ENCODE data around the gene MLLT10. TPM values are rescaled to one million over a fixed set of nuclear protein-coding genes. Genes with fewer than 3 reads are reported as not detected.
"Not testable (repeated sequence)": the region's sequence is repeated elsewhere in the genome, so short reads cannot be mapped to it uniquely, and the experiment has no call there.

MLLT10 gene
- total RNA-seq, 1 donor from 2014 or later: 39.0 TPM

DNA sequence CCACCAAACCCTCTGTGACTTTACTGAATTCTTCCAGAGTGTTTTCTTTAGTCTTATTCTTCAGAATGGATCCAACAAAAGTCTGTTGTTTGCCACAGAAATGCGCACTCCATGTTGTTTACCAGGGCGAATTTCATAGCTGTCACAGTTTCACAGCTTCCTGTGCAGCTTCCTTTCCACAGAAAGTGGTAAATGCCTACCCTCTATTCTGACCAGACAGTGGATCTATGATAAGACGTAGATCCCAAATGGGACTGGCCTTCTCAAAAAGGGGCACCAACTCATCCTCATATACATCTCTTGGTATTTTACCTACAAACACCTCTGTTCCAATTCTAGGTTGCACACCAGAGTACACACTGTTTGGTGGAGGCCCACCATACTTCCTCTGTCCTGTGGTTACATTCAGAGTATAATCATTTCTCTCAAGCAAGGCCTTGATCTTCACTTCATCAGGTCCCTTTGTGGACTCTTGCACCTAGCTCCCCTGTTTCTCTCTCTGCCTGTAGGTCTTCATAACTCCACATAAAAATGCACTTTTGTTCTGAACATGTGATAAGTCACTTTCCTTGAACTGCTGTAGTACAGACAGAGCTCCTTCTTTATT lies 91.7 kb downstream of the MLLT10 start:
- TF ChIP-seq, protein P1, sequence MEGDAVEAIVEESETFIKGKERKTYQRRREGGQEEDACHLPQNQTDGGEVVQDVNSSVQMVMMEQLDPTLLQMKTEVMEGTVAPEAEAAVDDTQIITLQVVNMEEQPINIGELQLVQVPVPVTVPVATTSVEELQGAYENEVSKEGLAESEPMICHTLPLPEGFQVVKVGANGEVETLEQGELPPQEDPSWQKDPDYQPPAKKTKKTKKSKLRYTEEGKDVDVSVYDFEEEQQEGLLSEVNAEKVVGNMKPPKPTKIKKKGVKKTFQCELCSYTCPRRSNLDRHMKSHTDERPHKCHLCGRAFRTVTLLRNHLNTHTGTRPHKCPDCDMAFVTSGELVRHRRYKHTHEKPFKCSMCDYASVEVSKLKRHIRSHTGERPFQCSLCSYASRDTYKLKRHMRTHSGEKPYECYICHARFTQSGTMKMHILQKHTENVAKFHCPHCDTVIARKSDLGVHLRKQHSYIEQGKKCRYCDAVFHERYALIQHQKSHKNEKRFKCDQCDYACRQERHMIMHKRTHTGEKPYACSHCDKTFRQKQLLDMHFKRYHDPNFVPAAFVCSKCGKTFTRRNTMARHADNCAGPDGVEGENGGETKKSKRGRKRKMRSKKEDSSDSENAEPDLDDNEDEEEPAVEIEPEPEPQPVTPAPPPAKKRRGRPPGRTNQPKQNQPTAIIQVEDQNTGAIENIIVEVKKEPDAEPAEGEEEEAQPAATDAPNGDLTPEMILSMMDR (IDR thresholded peaks at IDR 0.05): no peak
- Mint-ChIP-seq H3K4me1 (ENCODE audit: low read depth) (peaks cover 8% of the 10 kb centered on the region), H3K27me3 (ENCODE audit: low read depth) (no peaks in the 10 kb centered on the region), H3K4me3 (ENCODE audit: unreplicated experiment) (no peak overlapping the region), H3K9me3 (ENCODE audit: low read depth) (no peaks in the 10 kb centered on the region), H3K36me3 (ENCODE audit: low read depth) (peaks cover 12% of the 10 kb centered on the region), H3K27ac (ENCODE audit: unreplicated experiment) (no peak overlapping the region)
- DNase-seq (ENCODE audit: low spot score): no peak

DNA sequence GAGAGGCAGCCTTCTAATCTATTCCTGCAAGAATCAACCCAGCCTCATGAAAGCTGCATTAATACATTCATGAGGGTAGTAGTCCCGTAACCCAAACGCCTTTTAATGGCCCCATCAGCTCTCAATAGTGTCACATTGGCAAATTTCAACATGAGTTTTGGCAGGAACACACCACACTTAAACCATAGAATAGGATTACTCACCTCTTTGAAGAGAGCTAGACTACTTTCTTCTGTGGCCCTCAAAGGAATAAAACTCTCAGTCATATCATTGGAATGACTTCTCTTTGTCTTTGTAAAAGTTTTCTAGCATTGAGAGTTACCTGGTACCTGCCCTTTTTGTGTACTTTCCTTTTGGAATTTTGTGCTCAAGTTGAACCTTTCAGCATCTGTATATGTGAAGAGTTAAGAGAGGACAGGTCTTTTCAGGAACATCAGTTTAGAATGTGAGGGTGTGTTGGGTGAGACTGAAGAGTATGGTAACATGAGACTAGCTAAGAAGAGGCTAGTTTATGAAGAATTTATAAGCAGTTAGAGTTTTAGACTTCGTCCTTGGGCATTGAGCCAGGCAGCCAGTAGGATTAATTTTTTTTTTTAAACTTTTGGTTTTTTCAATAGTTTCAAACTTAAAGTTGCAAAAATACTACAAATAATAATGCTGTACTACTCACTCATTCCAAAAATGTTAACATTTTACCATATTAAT lies 92.6 kb downstream of the MLLT10 start:
- no peak overlapping the region for H3K4me3 Mint-ChIP-seq (ENCODE audit: unreplicated experiment)
- H3K9me3 Mint-ChIP-seq (ENCODE audit: low read depth): no peaks in the 10 kb centered on the region
- H3K36me3 Mint-ChIP-seq (ENCODE audit: low read depth): peaks cover 16% of the 10 kb centered on the region
- H3K27ac Mint-ChIP-seq (ENCODE audit: unreplicated experiment): peak overlapping the region; percentile 6
- no peaks in the 10 kb centered on the region for H3K27me3 Mint-ChIP-seq (ENCODE audit: low read depth)
- TF ChIP-seq, protein P1 (IDR thresholded peaks at IDR 0.05): no peak
- no peak for DNase-seq (ENCODE audit: low spot score)
- peaks cover 11% of the 10 kb centered on the region for H3K4me1 Mint-ChIP-seq (ENCODE audit: low read depth)

DNA sequence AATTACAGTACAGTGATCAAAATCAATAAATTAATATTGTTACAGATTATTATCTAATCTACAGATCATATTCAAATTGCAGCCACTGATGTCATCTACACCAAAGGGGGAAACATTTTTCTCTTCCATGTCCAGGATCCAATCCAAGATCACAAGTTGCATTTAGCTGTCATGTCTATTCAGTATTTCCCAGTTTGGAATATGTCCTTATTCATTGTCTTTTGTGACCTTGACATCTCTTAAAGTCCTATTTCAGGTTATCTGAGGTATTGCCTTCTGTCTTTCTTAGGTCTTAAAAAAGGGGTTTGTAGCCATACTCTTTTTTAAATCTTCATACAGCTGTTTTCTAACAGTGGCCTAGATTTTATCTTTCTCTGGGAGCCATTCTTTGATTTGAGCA lies 93.3 kb downstream of the MLLT10 start:
- no peak for DNase-seq (ENCODE audit: low spot score)
- H3K4me1 Mint-ChIP-seq (ENCODE audit: low read depth): peaks cover 16% of the 10 kb centered on the region
- TF ChIP-seq, protein P1 (IDR thresholded peaks at IDR 0.05): no peak
- H3K27ac Mint-ChIP-seq (ENCODE audit: unreplicated experiment): no peak overlapping the region
- no peaks in the 10 kb centered on the region for H3K9me3 Mint-ChIP-seq (ENCODE audit: low read depth)
- peaks cover 17% of the 10 kb centered on the region for H3K36me3 Mint-ChIP-seq (ENCODE audit: low read depth)
- H3K4me3 Mint-ChIP-seq (ENCODE audit: unreplicated experiment): no peak overlapping the region
- no peaks in the 10 kb centered on the region for H3K27me3 Mint-ChIP-seq (ENCODE audit: low read depth)

DNA sequence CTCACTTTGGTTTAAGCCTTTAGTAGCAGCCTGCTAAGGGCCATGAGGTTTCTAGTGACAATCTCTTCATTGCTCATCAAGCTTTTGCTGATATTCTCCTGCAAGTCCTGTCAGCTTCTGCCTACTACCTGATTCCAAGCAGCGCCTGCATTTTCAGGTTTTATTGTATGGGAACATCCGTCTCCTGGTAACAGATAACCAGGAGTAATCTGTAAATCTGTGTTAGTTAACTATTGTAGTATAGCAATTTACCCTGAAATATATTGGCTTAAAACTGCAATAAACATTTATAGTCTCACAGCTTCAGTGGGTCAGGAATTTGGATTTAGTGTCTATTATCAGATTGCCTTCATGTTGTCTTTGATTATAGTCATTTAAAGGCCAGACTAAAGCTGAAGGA lies 94.0 kb downstream of the MLLT10 start:
- Mint-ChIP-seq H3K9me3 (ENCODE audit: low read depth) (no peaks in the 10 kb centered on the region), H3K36me3 (ENCODE audit: low read depth) (peaks cover 17% of the 10 kb centered on the region), H3K27ac (ENCODE audit: unreplicated experiment) (no peak overlapping the region), H3K4me1 (ENCODE audit: low read depth) (peaks cover 16% of the 10 kb centered on the region), H3K27me3 (ENCODE audit: low read depth) (no peaks in the 10 kb centered on the region), H3K4me3 (ENCODE audit: unreplicated experiment) (no peak overlapping the region)
- TF ChIP-seq, protein P1 (IDR thresholded peaks at IDR 0.05): no peak
- DNase-seq (ENCODE audit: low spot score): no peak

DNA sequence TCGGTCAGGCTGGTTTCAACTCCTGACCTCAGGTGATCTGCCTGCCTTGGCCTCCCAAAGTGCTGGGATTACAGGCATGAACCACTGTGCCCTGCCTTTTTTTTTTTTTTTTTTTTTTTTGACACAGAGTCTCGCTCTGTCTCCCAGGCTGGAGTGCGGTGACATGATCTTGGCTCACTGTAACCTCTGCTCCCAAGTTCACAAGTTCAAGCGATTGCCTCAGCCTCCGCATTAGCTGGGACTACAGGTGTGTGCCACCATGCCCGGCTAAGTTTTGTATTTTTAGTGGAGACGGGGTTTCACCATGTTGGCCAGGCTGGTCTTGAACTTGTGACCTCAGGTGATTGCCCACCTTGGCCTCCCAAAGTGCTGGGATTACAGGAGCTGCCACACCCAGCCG lies 94.6 kb downstream of the MLLT10 start:
- H3K9me3 Mint-ChIP-seq (ENCODE audit: low read depth); DNase-seq (ENCODE audit: low spot score); H3K27me3 Mint-ChIP-seq (ENCODE audit: low read depth); H3K4me3 Mint-ChIP-seq (ENCODE audit: unreplicated experiment); H3K27ac Mint-ChIP-seq (ENCODE audit: unreplicated experiment): not testable (repeated sequence)
- Mint-ChIP-seq H3K4me1 (ENCODE audit: low read depth) (peaks cover 16% of the 10 kb centered on the region), H3K36me3 (ENCODE audit: low read depth) (peaks cover 17% of the 10 kb centered on the region)
